K562 (cell line): ENCODE results near the gene TSC22D1. TPM values are rescaled to one million over a fixed set of nuclear protein-coding genes. Genes with fewer than 3 reads are reported as not detected.

ENCODE experiments used
- ATAC-seq: fragments of 200-7000 bp; cut with Tn5 transposase; 3 replicates; pipeline ENCODE4 v1.9.1; 2020; ENCODE audit warnings: moderate library complexity
- BruUV-seq: library from RNA; stranded (reverse); fragments of 400-500 nt; replicated peaks from 2 replicates; lab custom pipeline; 2021; lab: Mats Ljungman, UMichigan
- CTCF ChIA-PET: fragments of 300-600 bp; formaldehyde crosslinking; extraction: SDS; loops from one replicate; lab custom pipeline; 2021; ENCODE audit warnings: low intra/inter-chr PET ratio; lab: Yijun Ruan, JAX
- POLR2A ChIA-PET: fragments of 300-600, 350-650 bp; sonication (Branson Sonifier 250); formaldehyde crosslinking; extraction: SDS; loops from one replicate; lab custom pipeline; 2021; ENCODE audit warnings: antibody characterized with exemption, inconsistent platforms; lab: Yijun Ruan, JAX
- DNase-seq, 4 experiments: peaks; one replicate each; pipeline versions ENCODE4 v3.0.0 to v3.0.0-alpha.2; 2011 to 2018; ENCODE audit warnings: low spot score in 3 of 4, mixed read lengths in 3 of 4; ENCODE audit errors: extremely low read depth in 1 of 4
- FAIRE-seq: peaks from 2 replicates; lab custom pipeline; 2011; peaks lifted over from hg19 to GRCh38; lab: Jason Lieb, UNC
- H2AFZ ChIP-seq: 2 replicates; pipeline ENCODE4 v1.6.0; 2011; ENCODE audit warnings: low read depth, low read length, control low read depth, inconsistent platforms
- H3K27ac ChIP-seq: fragments of 200-600 bp; 3 replicates; pipeline ENCODE4 v1.8.0; 2011; ENCODE audit warnings: low read depth, mild to moderate bottlenecking, control low read depth, inconsistent platforms, low read length, moderate library complexity, mixed read lengths; ENCODE audit errors: extremely low read depth
- H3K27me3 ChIP-seq, 2 experiments: fragments of 300-600 bp in 1 of 2; 2 replicates in 1 of 2; 3 replicates in 1 of 2; pipeline versions ENCODE4 v1.6.0 to v1.8.0; 2011; ENCODE audit warnings: inconsistent platforms in 2 of 2, low read length in 2 of 2, mild to moderate bottlenecking in 1 of 2, mixed read lengths in 1 of 2, moderate library complexity in 1 of 2; ENCODE audit not compliant: control insufficient read depth in 2 of 2, insufficient read depth in 2 of 2
- H3K36me3 ChIP-seq: fragments of 300-600 bp; 3 replicates; pipeline ENCODE4 v1.8.0; 2011; ENCODE audit warnings: mild to moderate bottlenecking, low read length, inconsistent platforms; ENCODE audit not compliant: control insufficient read depth, insufficient read depth
- H3K4me1 ChIP-seq, 2 experiments: fragments of 200-600 bp in 1 of 2; replicated peaks in 1 of 2; 2 replicates in 1 of 2; 3 replicates in 1 of 2; pipeline versions ENCODE4 v1.5.1 to v1.8.0; 2011; ENCODE audit warnings: inconsistent platforms in 2 of 2, low read length in 2 of 2, mild to moderate bottlenecking in 1 of 2, mixed read lengths in 1 of 2, moderate library complexity in 1 of 2; ENCODE audit not compliant: control insufficient read depth in 2 of 2, insufficient read depth in 2 of 2
- H3K4me2 ChIP-seq: 2 replicates; pipeline ENCODE4 v1.6.1; 2011; ENCODE audit warnings: low read length, control low read depth, inconsistent platforms, mixed read lengths; ENCODE audit not compliant: insufficient read depth
- H3K4me3 ChIP-seq: fragments of 200-600 bp; sonication (generic), shearing (Covaris generic); 2 replicates; pipeline ENCODE4 v1.5.1; 2016; ENCODE audit warnings: control low read depth, inconsistent platforms
- H3K79me2 ChIP-seq: fragments of 200-600 bp; 3 replicates; pipeline ENCODE4 v1.8.0; 2011; ENCODE audit warnings: low read length, inconsistent platforms; ENCODE audit not compliant: control insufficient read depth, insufficient read depth
- H3K9ac ChIP-seq, 2 experiments: 2 replicates each; pipeline versions ENCODE4 v1.6.0 to v1.6.1; 2011; ENCODE audit warnings: low read depth in 2 of 2, low read length in 2 of 2, control low read depth in 1 of 2, inconsistent platforms in 1 of 2, mild to moderate bottlenecking in 1 of 2, mixed read lengths in 1 of 2; ENCODE audit not compliant: insufficient read depth in 1 of 2
- H3K9me1 ChIP-seq: one replicate; pipeline ENCODE4 v1.6.0; 2011; ENCODE audit warnings: inconsistent platforms, mild to moderate bottlenecking, low read length, moderate library complexity; ENCODE audit not compliant: control insufficient read depth, insufficient read depth
- H3K9me3 ChIP-seq: replicated peaks from 2 replicates; pipeline ENCODE4 v1.5.1; 2011; ENCODE audit warnings: low read depth, low read length, inconsistent platforms; ENCODE audit not compliant: control insufficient read depth, insufficient read depth
- H4K20me1 ChIP-seq: replicated peaks from 2 replicates; pipeline ENCODE4 v1.6.1; 2011; ENCODE audit warnings: low read length, inconsistent platforms, mixed read lengths; ENCODE audit not compliant: control insufficient read depth, insufficient read depth
- GATA2 ChIP-seq: sonication (generic); formaldehyde crosslinking; IDR thresholded peaks from 2 replicates; pipeline ENCODE4 v1.4.0; 2020; ENCODE audit warnings: mild to moderate bottlenecking, missing genetic modification reagents
- NELFE ChIP-seq: IDR thresholded peaks from 2 replicates; pipeline ENCODE4 v1.6.1; 2011; ENCODE audit warnings: mild to moderate bottlenecking; ENCODE audit not compliant: insufficient read depth, insufficient read length
- ZBTB2 ChIP-seq: fragments of 450-650 bp; IDR thresholded peaks from 2 replicates; pipeline ENCODE4 v1.6.1; 2016; ENCODE audit warnings: antibody characterized with exemption
- ZC3H4 ChIP-seq: sonication (generic); formaldehyde crosslinking; IDR thresholded peaks from 2 replicates; pipeline ENCODE4 v1.9.0; 2021; ENCODE audit warnings: missing genetic modification reagents, borderline replicate concordance
- ZNF551 ChIP-seq: fragments of 250-450 bp; sonication (Bioruptor Pico); IDR thresholded peaks from 2 replicates; pipeline ENCODE4 v1.5.0; 2021; ENCODE audit warnings: mild to moderate bottlenecking, moderate library complexity
- WGBS: fragments of 100-300 bp; shearing (Covaris generic); methylation state at CpG from one replicate; pipeline ENCODE4 v1.1.6; 2016; ENCODE audit warnings: low coverage, mixed read lengths; ENCODE audit not compliant: insufficient coverage; ENCODE audit errors: missing lambda C conversion rate; 5-methylcytosine and 5-hydroxymethylcytosine counted together
- in situ Hi-C: fragments of 300-500 bp; cut with MboI; formaldehyde crosslinking; loops from 4 replicates; pipeline ENCODE4 v1.15.0; 2018; ENCODE audit warnings: inconsistent platforms, mixed read lengths
- intact Hi-C: fragments of 100-400 bp; cut with micrococcal nuclease; formaldehyde crosslinking; loops from 2 replicates; pipeline ENCODE4 v1.14.2; 2022
- polyA plus RNA-seq, 8 experiments: library from polyadenylated mRNA; depleted of rRNA in 4 of 8; stranded (reverse) in 5 of 8; unstranded in 3 of 8; fragments of >200 nt; fragmentation: Nextera tagmentation in 2 of 8; fragmentation: Illumina TruSeq in 1 of 8; extraction: Ambion mirVana in 2 of 8; extraction: Trizol in 1 of 8; gene quantifications; 2 replicates each; pipeline versions ENCODE4 v1.2.1 to v1.2.3, GENCODE V29; 2011 to 2014; ENCODE audit warnings: inconsistent platforms in 1 of 8, missing spikeins in 1 of 8
- total RNA-seq, 7 experiments: library from RNA; depleted of rRNA in 6 of 7; stranded (reverse); fragments of >200 nt in 6 of 7; fragmentation: Illumina TruSeq in 2 of 7; extraction: Trizol in 2 of 7; gene quantifications; 2 replicates each; pipeline versions ENCODE4 v1.2.1 to v1.2.3, GENCODE V29; 2011 to 2021; ENCODE audit warnings: low replicate concordance in 1 of 7

TSC22D1 gene
- total and polyA plus RNA-seq, 9 of the 15 experiments (the other 6 are each of a cell fraction or from before 2014, with no cell fraction given): 2.6 to 19.8 (median 8.4) TPM

DNA sequence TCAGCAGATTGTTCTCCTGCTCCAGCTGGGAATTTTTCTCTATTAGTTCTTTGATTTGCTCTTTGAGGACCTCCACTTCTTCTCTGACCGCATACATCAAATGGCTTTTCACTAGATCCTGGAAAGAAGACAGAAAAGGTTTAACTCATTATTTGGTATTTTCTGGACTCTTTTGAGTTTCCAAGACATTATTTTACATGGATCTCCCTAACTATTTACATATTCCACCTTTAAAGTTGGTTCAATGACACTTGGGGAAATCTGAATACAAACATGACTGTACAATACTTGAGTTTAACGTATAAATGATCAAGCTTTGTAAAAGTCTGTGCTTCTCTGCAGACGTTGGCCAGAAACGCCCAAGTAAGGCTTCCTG, 141.4 kb downstream of the TSC22D1 start (continued):
- no peak for TF ChIP-seq ZBTB2
- TF ChIP-seq, all 486 proteins: peak for 0

DNA sequence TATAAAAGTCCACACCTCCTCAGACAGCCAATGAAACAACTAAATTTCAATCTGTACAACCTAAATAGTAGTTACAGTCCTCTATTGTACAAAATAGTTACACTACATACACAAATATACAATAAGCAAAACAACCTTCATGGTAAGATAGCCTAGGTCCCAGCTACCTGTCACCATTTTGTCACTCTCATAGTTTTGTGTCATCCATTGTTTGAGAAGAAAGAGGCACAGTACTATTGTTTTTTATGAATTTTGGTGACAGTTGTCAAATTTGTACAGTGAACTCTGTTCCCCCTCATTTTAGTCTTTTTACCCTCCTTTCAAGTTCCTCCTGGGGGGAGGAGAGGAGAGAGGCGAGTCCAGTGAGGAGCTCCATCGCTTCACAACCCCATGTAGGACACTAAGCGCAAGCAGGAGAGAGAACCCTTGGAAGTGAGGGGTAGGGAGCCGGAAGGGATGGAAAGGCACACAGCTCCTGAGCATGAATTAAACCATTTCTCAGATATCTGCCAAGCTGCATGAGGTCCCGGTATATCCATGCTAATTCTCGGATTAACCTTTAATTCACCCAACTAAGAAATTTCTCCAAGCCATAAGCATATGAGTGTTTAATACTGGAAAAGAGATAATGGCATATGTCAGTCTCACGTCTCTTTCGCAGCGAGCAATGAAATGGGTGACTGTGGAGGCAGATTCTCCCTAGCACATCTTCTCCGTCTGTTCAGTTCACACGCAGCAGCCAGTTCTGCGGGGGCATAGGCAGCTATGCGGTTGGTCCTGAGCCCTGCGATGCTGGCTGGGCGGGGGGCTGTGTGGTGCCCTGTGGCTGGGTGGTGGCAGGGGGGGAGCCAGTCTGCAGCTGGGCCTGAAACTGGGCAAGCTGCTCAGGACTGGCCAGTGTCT, 142.0 kb downstream of the TSC22D1 start:
- in situ Hi-C loops (no loop called here), intact Hi-C loops (loop anchor here (10.0 kb wide), 1 partner anchor 99 kb away; no protein-coding TSS in a partner anchor)
- CTCF ChIA-PET: no interaction called here
- FAIRE-seq (no peak), ATAC-seq (no peak), DNase-seq (no peak)
- TF ChIP-seq ZNF551 (CRISPR knock-in tag) (no peak), NELFE (no peak), GATA2 (no peak), ZC3H4 (CRISPR knock-in tag) (no peak)
- no peaks in the 10 kb centered on the region for H3K27me3 ChIP-seq
- H4K20me1 ChIP-seq: no peaks in the 10 kb centered on the region
- H3K9me3 ChIP-seq: no peaks in the 10 kb centered on the region
- POLR2A ChIA-PET: interaction anchor here (0.9 to 1.4 kb wide), 3 partner anchors 8 to 102 kb away, joined by 3 to 4 read pairs (median 3); no protein-coding TSS in a partner anchor
- WGBS: 86% methylated on average over 8 of the region's 15 CpGs
- no TSS peak for BruUV-seq
- H3K4me3 ChIP-seq: peak overlapping the region; percentile 55; the same call in 1 of the 2 replicates
- peak overlapping the region; percentile 73; the same call in 2 of the 3 replicates for H3K27ac ChIP-seq
- H3K36me3 ChIP-seq: peaks cover 15% of the 10 kb centered on the region; the same call in 2 of the 3 replicates
- H3K4me2 ChIP-seq: peak overlapping the region; percentile 59
- no peaks in the 10 kb centered on the region for H3K9me1 ChIP-seq
- peaks cover 19% of the 10 kb centered on the region for H3K79me2 ChIP-seq
- H3K4me1 ChIP-seq: peaks cover 8 to 11% of the 10 kb centered on the region in 2 experiments; a peak in 3 of 5 replicates
- H2AFZ ChIP-seq: no peak overlapping the region; the same call in 1 of the 2 replicates
- peak overlapping the region; percentile 40 to 66; a peak in 3 of 4 replicates for H3K9ac ChIP-seq
